Nephron progenitor cell (in vitro differentiated cells): Measurements from ENCODE around the gene DVL2.

ENCODE experiments used
- DNase-seq: peaks from one replicate; pipeline ENCODE4 v3.0.0; 2021
- H3K27ac Mint-ChIP-seq: 2 replicates; pipeline ENCODE4 v1.8.0; 2021; ENCODE audit warnings: mild to moderate bottlenecking, moderate library complexity, mixed read lengths
- H3K27me3 Mint-ChIP-seq: 2 replicates; pipeline ENCODE4 v1.8.0; 2021; ENCODE audit warnings: mild to moderate bottlenecking, low read depth, mixed read lengths; ENCODE audit not compliant: poor library complexity
- H3K36me3 Mint-ChIP-seq: 2 replicates; pipeline ENCODE4 v1.8.0; 2021; ENCODE audit warnings: low read depth, mixed read lengths
- H3K4me1 Mint-ChIP-seq: 2 replicates; pipeline ENCODE4 v1.8.0; 2021; ENCODE audit warnings: mixed read lengths
- H3K4me3 Mint-ChIP-seq: 2 replicates; pipeline ENCODE4 v1.8.0; 2021; ENCODE audit warnings: mild to moderate bottlenecking, moderate library complexity, mixed read lengths
- H3K9me3 Mint-ChIP-seq: 2 replicates; pipeline ENCODE4 v1.8.0; 2021; ENCODE audit warnings: mild to moderate bottlenecking, moderate library complexity, mixed read lengths
- CTCF ChIP-seq: fragments of 200-600 bp; sonication (generic); IDR thresholded peaks from 2 replicates; pipeline ENCODE4 v1.5.0; 2021; ENCODE audit warnings: antibody characterized with exemption

The DVL2 gene

GRCh38 chr17:7224110-7224509 lies 10.2 kb downstream of the DVL2 start:
- H3K27me3 Mint-ChIP-seq = no peaks in the 10 kb centered on the region
- DNase-seq = no peak
- no peak for TF ChIP-seq CTCF
- H3K4me1 Mint-ChIP-seq = peaks cover 28% of the 10 kb centered on the region
- peaks cover 28% of the 10 kb centered on the region for H3K36me3 Mint-ChIP-seq
- peak overlapping the region; percentile 33 for H3K27ac Mint-ChIP-seq
- H3K4me3 Mint-ChIP-seq = no peak overlapping the region
- H3K9me3 Mint-ChIP-seq = no peaks in the 10 kb centered on the region

GRCh38 chr17:7223375-7223774 lies 10.9 kb downstream of the DVL2 start:
- Mint-ChIP-seq H3K36me3 (peaks cover 21% of the 10 kb centered on the region), H3K9me3 (no peaks in the 10 kb centered on the region), H3K27me3 (no peaks in the 10 kb centered on the region), H3K27ac (peak overlapping the region; percentile 61), H3K4me3 (no peak overlapping the region), H3K4me1 (peaks cover 35% of the 10 kb centered on the region)
- TF ChIP-seq CTCF = no peak
- DNase-seq = no peak

GRCh38 chr17:7222972-7223292 lies 11.4 kb downstream of the DVL2 start:
- no peaks in the 10 kb centered on the region for H3K27me3 Mint-ChIP-seq
- DNase-seq = no peak
- peaks cover 40% of the 10 kb centered on the region for H3K4me1 Mint-ChIP-seq
- H3K27ac Mint-ChIP-seq = no peak overlapping the region
- H3K4me3 Mint-ChIP-seq = no peak overlapping the region
- H3K9me3 Mint-ChIP-seq = no peaks in the 10 kb centered on the region
- H3K36me3 Mint-ChIP-seq = peaks cover 16% of the 10 kb centered on the region
- TF ChIP-seq CTCF = no peak

- H3K36me3 Mint-ChIP-seq = peaks cover 12% of the 10 kb centered on the region
- no peak overlapping the region for H3K27ac Mint-ChIP-seq
- H3K27me3 Mint-ChIP-seq = no peaks in the 10 kb centered on the region
- peak overlapping the region; percentile 18 for H3K4me3 Mint-ChIP-seq
- TF ChIP-seq CTCF = no peak
- no peak for DNase-seq
- H3K4me1 Mint-ChIP-seq = peaks cover 46% of the 10 kb centered on the region
- no peaks in the 10 kb centered on the region for H3K9me3 Mint-ChIP-seq
Observed at GRCh38 chr17:7222093-7222971, 12.0 kb downstream of the DVL2 start.

- no peak for TF ChIP-seq CTCF
- no peaks in the 10 kb centered on the region for H3K9me3 Mint-ChIP-seq
- H3K36me3 Mint-ChIP-seq = peaks cover 9% of the 10 kb centered on the region
- peak overlapping the region; percentile 54 for H3K27ac Mint-ChIP-seq
- H3K27me3 Mint-ChIP-seq = no peaks in the 10 kb centered on the region
- peak overlapping the region; percentile 95 for H3K4me3 Mint-ChIP-seq
- no peak for DNase-seq
- H3K4me1 Mint-ChIP-seq = peaks cover 51% of the 10 kb centered on the region
Observed at GRCh38 chr17:7221278-7222092, 12.8 kb downstream of the DVL2 start.
